H9 (cell line): ENCODE measurements around the gene LRMDA. TPM values are rescaled to one million over a fixed set of nuclear protein-coding genes. Genes with fewer than 3 reads are reported as not detected.

Experiments
- DNase-seq: peaks from one replicate; pipeline ENCODE4 v3.0.0-alpha.2; 2017
- H2AFZ ChIP-seq: one replicate; pipeline ENCODE4 v1.6.1; 2013; ENCODE audit warnings: mild to moderate bottlenecking, low read length, control low read depth, moderate library complexity
- H2AK5ac ChIP-seq: 2 replicates; pipeline ENCODE4 v1.6.1; 2013; ENCODE audit warnings: low read length, control low read depth, mixed read lengths; ENCODE audit not compliant: insufficient read length
- H2BK120ac ChIP-seq: one replicate; pipeline ENCODE4 v1.6.1; 2013; ENCODE audit warnings: low read depth, mild to moderate bottlenecking, low read length, control low read depth, inconsistent platforms; ENCODE audit not compliant: poor library complexity, severe bottlenecking
- H2BK12ac ChIP-seq: 2 replicates; pipeline ENCODE4 v1.6.1; 2013; ENCODE audit warnings: low read length, control low read depth, mixed read lengths, low read depth; ENCODE audit not compliant: insufficient read length
- H2BK15ac ChIP-seq: 2 replicates; pipeline ENCODE4 v1.6.1; 2013; ENCODE audit warnings: low read depth, low read length, control low read depth
- H2BK20ac ChIP-seq: one replicate; pipeline ENCODE4 v1.6.1; 2013; ENCODE audit warnings: low read depth, mild to moderate bottlenecking, low read length, control low read depth, inconsistent platforms; ENCODE audit not compliant: poor library complexity, severe bottlenecking
- H2BK5ac ChIP-seq: 2 replicates; pipeline ENCODE4 v1.6.1; 2013; ENCODE audit warnings: low read length, control low read depth, mixed read lengths; ENCODE audit not compliant: insufficient read length
- H3K14ac ChIP-seq: 2 replicates; pipeline ENCODE4 v1.6.1; 2013; ENCODE audit warnings: low read length, control low read depth; ENCODE audit not compliant: insufficient read depth
- H3K18ac ChIP-seq: 2 replicates; pipeline ENCODE4 v1.6.1; 2013; ENCODE audit warnings: low read depth, mild to moderate bottlenecking, mixed read lengths, low read length, control low read depth; ENCODE audit not compliant: insufficient read length
- H3K23ac ChIP-seq: 2 replicates; pipeline ENCODE4 v1.6.1; 2013; ENCODE audit warnings: low read length, control low read depth, mixed read lengths, low read depth; ENCODE audit not compliant: insufficient read length
- H3K23me2 ChIP-seq: 2 replicates; pipeline ENCODE4 v1.6.1; 2013; ENCODE audit warnings: low read depth, mild to moderate bottlenecking, mixed read lengths, low read length, control low read depth; ENCODE audit not compliant: insufficient read length, poor library complexity, severe bottlenecking
- H3K27ac ChIP-seq: 2 replicates; pipeline ENCODE4 v1.5.1; 2013; ENCODE audit warnings: low read length, control low read depth, mixed read lengths, low read depth; ENCODE audit not compliant: insufficient read length
- H3K27me3 ChIP-seq: 2 replicates; pipeline ENCODE4 v1.6.1; 2013; ENCODE audit warnings: low read length, control low read depth, inconsistent platforms; ENCODE audit not compliant: insufficient read depth
- H3K4ac ChIP-seq: 2 replicates; pipeline ENCODE4 v1.6.1; 2013; ENCODE audit warnings: low read depth, mild to moderate bottlenecking, control low read depth, inconsistent platforms, low read length, moderate library complexity
- H3K4me1 ChIP-seq: 2 replicates; pipeline ENCODE4 v1.6.1; 2013; ENCODE audit warnings: low read length, control low read depth, inconsistent platforms; ENCODE audit not compliant: insufficient read depth
- H3K4me2 ChIP-seq: 2 replicates; pipeline ENCODE4 v1.6.1; 2013; ENCODE audit warnings: low read length, control low read depth, mixed read lengths; ENCODE audit not compliant: insufficient read length, insufficient read depth
- H3K56ac ChIP-seq: 2 replicates; pipeline ENCODE4 v1.6.1; 2013; ENCODE audit warnings: low read depth, mild to moderate bottlenecking, mixed read lengths, low read length, control low read depth; ENCODE audit not compliant: insufficient read length
- H3K79me1 ChIP-seq: 2 replicates; pipeline ENCODE4 v1.6.1; 2013; ENCODE audit warnings: low read depth, mild to moderate bottlenecking, moderate library complexity, low read length, control low read depth, inconsistent platforms; ENCODE audit not compliant: insufficient read depth, poor library complexity, severe bottlenecking
- H3K79me2 ChIP-seq: 2 replicates; pipeline ENCODE4 v1.6.1; 2013; ENCODE audit warnings: low read length, control low read depth, inconsistent platforms; ENCODE audit not compliant: insufficient read depth
- H3K9ac ChIP-seq: 2 replicates; pipeline ENCODE4 v1.6.1; 2013; ENCODE audit warnings: low read length, control low read depth, mixed read lengths; ENCODE audit not compliant: insufficient read length; ENCODE audit errors: extremely low read depth
- H3K9me3 ChIP-seq: one replicate; pipeline ENCODE4 v1.6.1; 2013; ENCODE audit warnings: low read depth, low read length, inconsistent platforms; ENCODE audit not compliant: control insufficient read depth
- H3T11ph ChIP-seq: one replicate; pipeline ENCODE4 v1.6.1; 2013; ENCODE audit warnings: mild to moderate bottlenecking, low read length, control low read depth, inconsistent platforms
- H4K20me1 ChIP-seq: one replicate; pipeline ENCODE4 v1.6.1; 2013; ENCODE audit not compliant: control insufficient read depth, insufficient read length, insufficient read depth
- H4K5ac ChIP-seq: 2 replicates; pipeline ENCODE4 v1.6.1; 2013; ENCODE audit warnings: low read depth, mild to moderate bottlenecking, mixed read lengths, low read length, control low read depth; ENCODE audit not compliant: insufficient read length
- H4K8ac ChIP-seq: replicated peaks from 2 replicates; pipeline ENCODE4 v1.6.1; 2013; ENCODE audit warnings: low read length, control low read depth, mixed read lengths, low read depth; ENCODE audit not compliant: insufficient read length
- H4K91ac ChIP-seq: 2 replicates; pipeline ENCODE4 v1.6.1; 2013; ENCODE audit warnings: low read depth, mild to moderate bottlenecking, moderate library complexity, mixed read lengths, low read length, control low read depth; ENCODE audit not compliant: insufficient read length
- H3K27ac Mint-ChIP-seq, 3 experiments: 2 replicates in 2 of 3; 3 replicates in 1 of 3; pipeline ENCODE4 v1.8.0; 2020 to 2021; ENCODE audit warnings: mixed read lengths in 3 of 3, mild to moderate bottlenecking in 1 of 3, moderate library complexity in 1 of 3
- H3K27me3 Mint-ChIP-seq: 2 replicates; pipeline ENCODE4 v1.8.0; 2021; ENCODE audit warnings: low read depth, mild to moderate bottlenecking, moderate library complexity, mixed read lengths
- H3K36me3 Mint-ChIP-seq, 3 experiments: 2 replicates in 2 of 3; 3 replicates in 1 of 3; pipeline ENCODE4 v1.8.0; 2020 to 2021; ENCODE audit warnings: low read depth in 3 of 3, mixed read lengths in 3 of 3; ENCODE audit not compliant: insufficient read depth in 1 of 3
- H3K4me1 Mint-ChIP-seq, 2 experiments: 2 replicates each; pipeline ENCODE4 v1.8.0; 2020; ENCODE audit warnings: mixed read lengths in 2 of 2
- H3K4me3 Mint-ChIP-seq, 2 experiments: 2 replicates in 1 of 2; 3 replicates in 1 of 2; pipeline ENCODE4 v1.8.0; 2020 to 2021; ENCODE audit warnings: mild to moderate bottlenecking in 2 of 2, mixed read lengths in 2 of 2, moderate library complexity in 1 of 2
- H3K9me3 Mint-ChIP-seq, 2 experiments: 2 replicates in 1 of 2; 3 replicates in 1 of 2; pipeline ENCODE4 v1.8.0; 2020; ENCODE audit warnings: mild to moderate bottlenecking in 2 of 2, mixed read lengths in 2 of 2, moderate library complexity in 1 of 2
- WGBS: extraction: QIAGEN DNeasy Blood & Tissue Kit; methylation state at CpG from one replicate; pipeline ENCODE4 v1.1.7; 2013; ENCODE audit warnings: missing lambda C conversion rate, low lambda C conversion rate, mixed read lengths; ENCODE audit not compliant: insufficient read length; ENCODE audit errors: extremely low coverage; 5-methylcytosine and 5-hydroxymethylcytosine counted together
- total RNA-seq: library from RNA; stranded (reverse); gene quantifications from 2 replicates; pipeline ENCODE4 v1.2.1, GENCODE V29; 2021
- TF ChIP-seq, protein P1 (sequence below): fragments of 200-600 bp; sonication (generic); conservative IDR thresholded peaks from 3 replicates; pipeline ENCODE4 v1.8.0; 2021; ENCODE audit warnings: antibody characterized with exemption, mild to moderate bottlenecking

Gene LRMDA
- total RNA-seq, 1 experiment from 2014 or later, result 1.8 TPM

DNA sequence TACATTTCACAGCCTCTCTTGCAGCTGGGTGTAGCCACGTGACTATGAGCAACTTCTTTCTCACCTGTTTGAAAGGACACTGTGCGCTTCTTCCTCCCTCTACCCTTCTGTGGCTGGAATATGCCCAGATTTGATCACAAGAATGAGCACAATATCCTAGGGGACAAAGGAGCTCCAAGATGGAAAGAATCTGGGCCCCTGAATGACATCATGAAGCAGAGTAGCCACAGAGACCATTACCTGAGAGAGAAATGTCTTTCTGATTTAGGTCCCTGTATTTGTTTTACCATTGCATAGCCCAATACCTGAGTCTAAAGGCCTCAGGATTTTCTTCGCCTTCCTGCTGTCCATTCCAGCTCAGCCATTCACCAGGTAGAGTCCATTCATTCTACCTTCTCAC lies 45.3 kb upstream of the LRMDA start:
- H2AFZ ChIP-seq, result no peak overlapping the region
- Mint-ChIP-seq H3K9me3 (peaks cover 3 to 5% of the 10 kb centered on the region in 2 experiments; a peak in 2 of 5 replicates), H3K4me1 (no peaks in the 10 kb centered on the region), H3K36me3 (no peaks in the 10 kb centered on the region; a peak in 1 of 7 replicates), H3K4me3 (no peak overlapping the region), H3K27ac (no peak overlapping the region), H3K27me3 (peaks cover 79% of the 10 kb centered on the region)
- TF ChIP-seq, protein P1, sequence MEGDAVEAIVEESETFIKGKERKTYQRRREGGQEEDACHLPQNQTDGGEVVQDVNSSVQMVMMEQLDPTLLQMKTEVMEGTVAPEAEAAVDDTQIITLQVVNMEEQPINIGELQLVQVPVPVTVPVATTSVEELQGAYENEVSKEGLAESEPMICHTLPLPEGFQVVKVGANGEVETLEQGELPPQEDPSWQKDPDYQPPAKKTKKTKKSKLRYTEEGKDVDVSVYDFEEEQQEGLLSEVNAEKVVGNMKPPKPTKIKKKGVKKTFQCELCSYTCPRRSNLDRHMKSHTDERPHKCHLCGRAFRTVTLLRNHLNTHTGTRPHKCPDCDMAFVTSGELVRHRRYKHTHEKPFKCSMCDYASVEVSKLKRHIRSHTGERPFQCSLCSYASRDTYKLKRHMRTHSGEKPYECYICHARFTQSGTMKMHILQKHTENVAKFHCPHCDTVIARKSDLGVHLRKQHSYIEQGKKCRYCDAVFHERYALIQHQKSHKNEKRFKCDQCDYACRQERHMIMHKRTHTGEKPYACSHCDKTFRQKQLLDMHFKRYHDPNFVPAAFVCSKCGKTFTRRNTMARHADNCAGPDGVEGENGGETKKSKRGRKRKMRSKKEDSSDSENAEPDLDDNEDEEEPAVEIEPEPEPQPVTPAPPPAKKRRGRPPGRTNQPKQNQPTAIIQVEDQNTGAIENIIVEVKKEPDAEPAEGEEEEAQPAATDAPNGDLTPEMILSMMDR, result no peak
- no peaks in the 10 kb centered on the region for H4K20me1 ChIP-seq
- no peak overlapping the region for H4K8ac ChIP-seq
- H2BK12ac ChIP-seq, result no peak overlapping the region
- no peaks in the 10 kb centered on the region for H3K9me3 ChIP-seq
- H2AK5ac ChIP-seq, result no peak overlapping the region
- H3K23me2 ChIP-seq, result no peaks in the 10 kb centered on the region
- H3K4me2 ChIP-seq, result no peak overlapping the region
- H3K4me1 ChIP-seq, result no peaks in the 10 kb centered on the region
- H3K23ac ChIP-seq, result no peak overlapping the region
- no peak overlapping the region for H4K5ac ChIP-seq
- H4K91ac ChIP-seq, result no peak overlapping the region
- H2BK120ac ChIP-seq, result no peak overlapping the region
- H3T11ph ChIP-seq, result no peak overlapping the region
- no peaks in the 10 kb centered on the region for H3K79me1 ChIP-seq
- no peak overlapping the region for H3K4ac ChIP-seq
- H3K18ac ChIP-seq, result no peak overlapping the region
- DNase-seq, result no peak
- H2BK20ac ChIP-seq, result no peak overlapping the region
- no peak overlapping the region for H3K27ac ChIP-seq
- peaks cover 1% of the 10 kb centered on the region; the same call in 1 of the 2 replicates for H3K27me3 ChIP-seq
- no peaks in the 10 kb centered on the region for H3K79me2 ChIP-seq
- no peak overlapping the region for H2BK15ac ChIP-seq
- no CpG with 5 or more reads among the region's 3 CpGs for WGBS
- no peak overlapping the region for H3K14ac ChIP-seq
- H3K56ac ChIP-seq, result no peak overlapping the region
- no peak overlapping the region for H3K9ac ChIP-seq
- no peak overlapping the region for H2BK5ac ChIP-seq
